ENCODE measurements around the gene BNIPL.

The BNIPL gene

GRCh38 chr1:151060007-151060656 is 23.7 kb downstream of the BNIPL start, which contains the start of gene MLLT11:
Gene MLLT11, plus strand, starts transcription at chr1:151060397. Its CDS starts 6,828 bp downstream, at chr1:151067225.
- TF ChIP-seq, protein P1, sequence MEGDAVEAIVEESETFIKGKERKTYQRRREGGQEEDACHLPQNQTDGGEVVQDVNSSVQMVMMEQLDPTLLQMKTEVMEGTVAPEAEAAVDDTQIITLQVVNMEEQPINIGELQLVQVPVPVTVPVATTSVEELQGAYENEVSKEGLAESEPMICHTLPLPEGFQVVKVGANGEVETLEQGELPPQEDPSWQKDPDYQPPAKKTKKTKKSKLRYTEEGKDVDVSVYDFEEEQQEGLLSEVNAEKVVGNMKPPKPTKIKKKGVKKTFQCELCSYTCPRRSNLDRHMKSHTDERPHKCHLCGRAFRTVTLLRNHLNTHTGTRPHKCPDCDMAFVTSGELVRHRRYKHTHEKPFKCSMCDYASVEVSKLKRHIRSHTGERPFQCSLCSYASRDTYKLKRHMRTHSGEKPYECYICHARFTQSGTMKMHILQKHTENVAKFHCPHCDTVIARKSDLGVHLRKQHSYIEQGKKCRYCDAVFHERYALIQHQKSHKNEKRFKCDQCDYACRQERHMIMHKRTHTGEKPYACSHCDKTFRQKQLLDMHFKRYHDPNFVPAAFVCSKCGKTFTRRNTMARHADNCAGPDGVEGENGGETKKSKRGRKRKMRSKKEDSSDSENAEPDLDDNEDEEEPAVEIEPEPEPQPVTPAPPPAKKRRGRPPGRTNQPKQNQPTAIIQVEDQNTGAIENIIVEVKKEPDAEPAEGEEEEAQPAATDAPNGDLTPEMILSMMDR (IDR thresholded peaks at IDR 0.05), result no peak

- TF ChIP-seq, protein P1 (IDR thresholded peaks at IDR 0.05), result no peak
Measured at GRCh38 chr1:151060657-151061421, 24.5 kb downstream of the BNIPL start.

DNA sequence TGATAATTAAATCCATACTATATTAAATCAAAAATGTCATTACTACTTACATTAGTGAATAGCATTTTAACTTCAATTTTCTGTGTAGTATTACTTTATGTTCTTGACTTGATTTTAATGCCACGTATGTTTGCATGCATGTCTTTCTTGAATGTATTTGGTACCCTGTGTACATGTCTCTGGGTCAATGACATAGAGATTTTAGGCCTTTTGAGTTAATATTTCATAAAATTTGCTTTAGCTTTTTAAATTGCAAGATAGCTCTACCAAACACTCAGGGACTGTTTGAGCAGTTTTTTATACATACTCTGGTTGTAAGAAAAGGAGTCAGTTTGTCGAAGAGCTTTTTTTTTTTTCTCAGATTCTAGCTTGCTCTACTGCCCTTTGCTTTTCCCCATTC is 25.3 kb downstream of the BNIPL start:
- TF ChIP-seq, protein P1 (IDR thresholded peaks at IDR 0.05), result no peak

DNA sequence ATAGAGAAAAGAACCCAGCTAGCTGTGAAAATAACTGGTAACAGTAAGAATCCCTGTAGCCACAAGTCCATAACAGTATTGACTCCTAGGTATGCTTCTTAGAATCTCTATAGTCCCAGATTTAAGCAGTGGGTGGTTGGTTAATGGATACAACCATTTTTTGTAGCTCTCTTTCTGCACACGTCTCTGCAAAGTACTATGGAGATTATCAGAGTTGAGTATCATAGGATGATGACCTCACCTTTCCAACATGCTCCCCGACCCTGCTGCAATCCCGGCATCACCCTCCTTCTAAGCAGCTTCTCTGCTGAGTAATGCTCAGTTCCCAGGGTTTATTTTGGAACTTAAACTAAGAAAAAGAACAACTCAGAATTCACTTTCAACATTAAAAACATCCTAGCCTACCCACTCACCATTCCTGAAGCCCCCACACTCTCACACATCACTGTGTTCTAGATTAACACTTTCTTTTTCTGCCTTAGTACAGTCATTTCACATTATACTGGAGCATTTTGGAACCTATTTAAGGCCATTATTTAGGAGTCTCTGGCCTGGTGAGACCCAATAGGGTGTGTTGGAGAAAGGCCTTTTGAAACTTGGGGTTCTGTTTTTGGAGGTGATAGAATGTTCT is 26.5 kb downstream of the BNIPL start:
- TF ChIP-seq, protein P1 (IDR thresholded peaks at IDR 0.05), result no peak

DNA sequence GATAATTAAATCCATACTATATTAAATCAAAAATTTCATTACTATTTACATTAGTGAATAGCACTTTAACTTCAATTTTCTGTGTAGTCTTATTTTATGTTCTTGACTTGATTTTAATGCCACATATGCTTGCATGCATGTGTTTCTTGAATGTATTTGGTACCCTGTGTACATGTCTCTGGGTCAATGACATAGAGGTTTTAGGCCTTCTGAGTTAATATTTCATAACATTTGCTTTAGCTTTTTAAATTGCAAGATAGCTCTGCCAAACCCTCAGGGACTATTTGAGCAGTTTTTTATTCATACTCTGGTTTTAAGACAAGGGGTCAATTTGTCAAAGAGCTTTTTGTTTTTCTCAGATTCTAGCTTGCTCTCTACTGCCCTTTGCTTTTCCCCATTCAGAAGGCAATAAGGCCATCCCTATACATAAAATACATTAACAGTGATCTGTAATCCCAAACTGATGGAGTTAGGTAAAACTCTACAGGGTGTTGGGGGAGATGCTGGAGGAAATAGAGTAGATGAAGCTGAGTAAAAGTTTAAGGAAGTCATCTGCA is 28.8 kb downstream of the BNIPL start:
- TF ChIP-seq, protein P1 (IDR thresholded peaks at IDR 0.05), result no peak

DNA sequence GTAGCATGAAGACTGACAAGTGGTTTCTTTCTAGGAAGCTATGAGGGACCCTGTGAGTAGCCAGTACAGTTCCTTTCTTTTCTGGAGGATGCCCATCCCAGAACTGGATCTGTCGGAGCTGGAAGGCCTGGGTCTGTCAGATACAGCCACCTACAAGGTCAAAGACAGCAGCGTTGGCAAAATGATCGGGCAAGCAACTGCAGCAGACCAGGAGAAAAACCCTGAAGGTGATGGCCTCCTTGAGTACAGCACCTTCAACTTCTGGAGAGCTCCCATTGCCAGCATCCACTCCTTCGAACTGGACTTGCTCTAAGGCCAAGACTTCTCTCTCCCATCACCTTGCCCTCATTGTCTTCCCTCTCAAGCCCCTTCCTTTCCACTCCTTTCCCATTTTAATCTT is 30.8 kb downstream of the BNIPL start:
- TF ChIP-seq, protein P1 (IDR thresholded peaks at IDR 0.05), result no peak

GRCh38 chr1:151069103-151069486 is 32.7 kb downstream of the BNIPL start:
- TF ChIP-seq, protein P1 (IDR thresholded peaks at IDR 0.05), result no peak
